GM21825 (cell line): ENCODE results near the gene C4orf50.
"Not testable (repeated sequence)": the region's sequence is repeated elsewhere in the genome, so short reads cannot be mapped to it uniquely, and the experiment has no call there.

Source experiments
- ATAC-seq: cut with Tn5 transposase; IDR thresholded peaks from one replicate; pipeline ENCODE4 v1.9.1; 2021; ENCODE audit warnings: mild to moderate bottlenecking, moderate library complexity; ENCODE audit not compliant: unreplicated experiment

C4orf50 gene

GRCh38 chr4:6019316-6020263 lies 1.4 kb upstream of the C4orf50 start:
- ATAC-seq, result no peak

GRCh38 chr4:6017800-6018199 lies 431 bp downstream of the C4orf50 start:
- no peak for ATAC-seq

- no peak for ATAC-seq
These were observed 1.2 kb downstream of the C4orf50 start for GRCh38 chr4:6017030-6017429.

GRCh38 chr4:6013564-6013963 lies 4.7 kb downstream of the C4orf50 start:
- no peak for ATAC-seq

- no peak for ATAC-seq
These were observed 6.0 kb downstream of the C4orf50 start for GRCh38 chr4:6012200-6012599.

GRCh38 chr4:6011686-6012085 lies 6.5 kb downstream of the C4orf50 start:
- ATAC-seq, result no peak

GRCh38 chr4:6011271-6011671 lies 7.0 kb downstream of the C4orf50 start:
- no peak for ATAC-seq

- ATAC-seq, result no peak
These were observed 7.4 kb downstream of the C4orf50 start for GRCh38 chr4:6010789-6011188.

GRCh38 chr4:6009452-6009851 lies 8.8 kb downstream of the C4orf50 start:
- no peak for ATAC-seq

- ATAC-seq, result no peak
These were observed 9.4 kb downstream of the C4orf50 start for GRCh38 chr4:6008766-6009385.

- ATAC-seq, result no peak
These were observed 10.1 kb downstream of the C4orf50 start for GRCh38 chr4:6008092-6008551.

GRCh38 chr4:6005175-6005574 lies 13.1 kb downstream of the C4orf50 start:
- no peak for ATAC-seq

- ATAC-seq, result not testable (repeated sequence)
These were observed 14.7 kb downstream of the C4orf50 start for GRCh38 chr4:6003485-6003884.

GRCh38 chr4:6002926-6003325 lies 15.3 kb downstream of the C4orf50 start:
- ATAC-seq, result no peak

GRCh38 chr4:6002492-6002833 lies 15.8 kb downstream of the C4orf50 start:
- no peak for ATAC-seq

GRCh38 chr4:6001680-6002491 lies 16.3 kb downstream of the C4orf50 start:
- no peak for ATAC-seq

GRCh38 chr4:5999830-6000365 lies 18.3 kb downstream of the C4orf50 start:
- no peak for ATAC-seq

GRCh38 chr4:5999356-5999755 lies 18.9 kb downstream of the C4orf50 start:
- ATAC-seq, result no peak

GRCh38 chr4:5998333-5998936 lies 19.8 kb downstream of the C4orf50 start:
- peak; percentile 73 for ATAC-seq

GRCh38 chr4:5996641-5997040 lies 21.6 kb downstream of the C4orf50 start:
- ATAC-seq, result no peak
